Activated CD8-positive, alpha-beta memory T cell treated with anti-CD3 and anti-CD28 coated beads, Interleukin-2, amount 50 U/mL, for 1 hour (primary cell): ENCODE data around the gene ACY1.

Experiments
- DNase-seq: peaks from one replicate; pipeline ENCODE4 v3.0.0-alpha.2; 2020; ENCODE audit errors: extremely low read depth

The ACY1 gene

DNA sequence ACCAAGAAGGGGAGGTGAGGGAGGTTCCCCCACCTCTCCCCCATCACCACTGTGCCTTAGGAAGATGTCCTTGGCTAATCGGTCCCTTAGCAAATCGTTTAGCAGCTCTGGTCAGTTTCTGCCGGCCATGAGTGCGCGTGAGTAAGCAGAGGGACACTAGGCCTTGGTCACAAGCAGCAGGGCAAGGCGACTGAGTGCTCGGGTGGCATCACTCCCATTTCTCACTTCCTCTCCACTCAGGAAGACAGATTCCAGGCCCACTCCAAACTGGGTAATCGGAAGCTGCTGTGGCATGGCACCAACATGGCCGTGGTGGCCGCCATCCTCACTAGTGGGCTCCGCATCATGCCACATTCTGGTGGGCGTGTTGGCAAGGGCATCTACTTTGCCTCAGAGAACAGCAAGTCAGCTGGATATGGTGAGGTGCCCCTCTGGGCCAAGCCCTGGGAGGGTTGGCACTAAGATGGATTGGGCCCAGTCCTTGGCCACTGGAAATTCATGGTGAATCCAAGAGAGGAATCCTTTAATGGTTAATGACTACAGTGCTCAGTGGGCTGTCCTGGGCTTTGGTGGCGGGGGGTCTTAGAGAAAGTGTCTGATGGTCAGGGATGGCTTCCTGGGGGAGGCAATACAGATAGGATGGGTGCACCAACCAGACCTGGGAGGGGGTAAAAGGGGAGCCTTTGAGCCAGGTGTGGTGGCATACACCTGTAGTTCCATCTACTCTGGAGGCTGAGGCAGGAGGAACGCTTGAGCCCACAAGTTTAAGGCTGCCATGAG lies 37.2 kb upstream of the ACY1 start:
- no peak for DNase-seq

DNA sequence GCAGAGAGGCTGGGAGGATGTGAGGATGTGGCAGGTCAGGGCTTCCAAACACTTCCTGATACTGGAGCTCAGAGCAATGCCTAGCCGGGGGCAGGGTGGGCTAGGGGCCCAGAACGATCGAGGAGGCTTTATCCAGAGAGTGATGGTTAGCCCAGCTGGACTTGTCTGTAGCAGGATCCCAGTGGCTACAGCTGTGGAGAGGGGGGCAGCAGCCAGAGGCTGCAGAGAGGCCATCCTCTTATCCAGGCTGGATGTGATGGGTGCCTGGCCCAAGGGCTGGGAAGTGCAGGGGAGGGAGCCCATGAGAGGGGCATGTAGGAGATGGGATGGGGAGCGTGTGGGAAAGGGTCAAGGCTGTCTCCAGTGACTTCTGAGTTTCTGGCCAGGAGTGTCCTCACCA lies 36.5 kb upstream of the ACY1 start:
- no peak for DNase-seq

DNA sequence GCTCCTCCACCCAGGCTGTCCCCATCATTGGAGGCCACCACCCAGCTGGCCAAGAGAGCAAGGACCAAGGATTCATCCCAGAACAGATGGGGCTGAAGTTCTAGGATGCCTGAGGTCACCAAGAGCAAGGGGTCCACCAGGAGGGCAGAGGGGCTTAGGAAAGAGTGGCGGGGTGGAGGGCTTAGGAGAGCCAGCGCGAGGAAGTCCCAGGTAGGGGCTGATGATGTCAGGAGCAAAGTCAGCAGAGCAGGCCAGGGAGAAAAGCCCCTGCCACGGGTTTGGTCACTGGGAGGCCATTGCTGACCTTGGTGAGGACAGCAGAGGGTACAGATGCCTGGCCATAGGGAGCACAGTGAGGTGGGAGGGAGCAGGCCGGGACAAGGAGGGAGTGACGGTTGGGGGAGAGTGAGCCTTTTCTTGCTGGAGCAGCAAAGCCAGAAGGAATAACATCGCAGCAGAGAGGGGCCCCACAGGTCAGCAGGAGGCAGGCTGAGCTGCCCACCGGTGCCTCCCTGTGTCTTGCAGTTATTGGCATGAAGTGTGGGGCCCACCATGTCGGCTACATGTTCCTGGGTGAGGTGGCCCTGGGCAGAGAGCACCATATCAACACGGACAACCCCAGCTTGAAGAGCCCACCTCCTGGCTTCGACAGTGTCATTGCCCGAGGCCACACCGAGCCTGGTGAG lies 36.0 kb upstream of the ACY1 start:
- no peak for DNase-seq

DNA sequence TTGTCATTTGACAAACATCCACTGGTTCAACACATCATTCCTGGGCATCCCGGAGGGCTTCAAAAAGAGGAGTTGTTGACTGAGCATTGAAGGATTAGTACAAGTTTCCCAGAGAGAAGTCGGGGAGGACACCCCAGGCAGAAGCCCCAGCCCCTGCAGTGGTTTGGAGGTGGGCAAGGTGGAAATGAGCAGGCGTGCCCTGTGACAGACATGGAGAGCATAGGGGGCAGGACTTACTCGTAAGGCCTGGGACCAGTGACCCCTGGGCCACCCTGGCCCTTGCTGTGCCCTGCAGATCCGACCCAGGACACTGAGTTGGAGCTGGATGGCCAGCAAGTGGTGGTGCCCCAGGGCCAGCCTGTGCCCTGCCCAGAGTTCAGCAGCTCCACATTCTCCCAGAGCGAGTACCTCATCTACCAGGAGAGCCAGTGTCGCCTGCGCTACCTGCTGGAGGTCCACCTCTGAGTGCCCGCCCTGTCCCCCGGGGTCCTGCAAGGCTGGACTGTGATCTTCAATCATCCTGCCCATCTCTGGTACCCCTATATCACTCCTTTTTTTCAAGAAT lies 35.2 kb upstream of the ACY1 start:
- DNase-seq: no peak

DNA sequence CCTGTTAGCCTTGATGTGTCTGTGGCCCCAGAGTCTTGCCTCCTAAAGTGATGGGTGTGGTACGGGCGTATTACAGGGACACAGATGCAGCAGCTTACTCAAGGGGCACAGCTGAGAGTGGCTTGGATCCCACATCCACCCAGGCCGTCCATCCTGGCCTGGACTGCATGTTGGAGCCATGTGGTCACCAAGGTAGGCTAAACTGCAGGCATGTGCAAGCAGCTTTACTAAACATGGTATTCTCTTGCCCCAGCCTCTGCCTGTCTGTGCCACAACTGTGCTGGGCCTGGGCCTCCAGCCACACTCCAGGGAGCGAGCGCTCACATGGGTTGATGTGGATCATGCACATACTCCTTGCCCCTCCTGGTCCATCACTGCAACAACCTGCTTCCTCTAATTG lies 34.2 kb upstream of the ACY1 start:
- no peak for DNase-seq

DNA sequence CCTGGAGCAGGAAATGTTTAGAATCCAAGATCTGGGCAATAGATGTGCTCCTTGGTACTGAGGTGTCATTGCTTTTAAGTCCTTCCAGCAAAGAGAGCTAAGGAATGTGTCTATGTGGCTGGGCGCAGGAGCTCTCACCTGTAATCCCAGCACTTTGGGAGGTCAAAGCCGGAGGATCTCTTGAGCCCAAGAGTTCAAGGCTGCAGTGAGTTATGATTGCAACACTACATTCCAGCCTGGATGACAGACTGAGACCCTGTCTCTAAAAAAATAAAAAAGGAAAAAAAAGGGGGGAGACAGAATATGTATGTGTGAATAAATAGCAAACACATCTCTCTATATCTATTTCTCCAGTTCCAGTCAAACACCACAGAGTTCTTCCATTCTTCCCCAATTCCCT lies 32.4 kb upstream of the ACY1 start:
- DNase-seq: no peak

DNA sequence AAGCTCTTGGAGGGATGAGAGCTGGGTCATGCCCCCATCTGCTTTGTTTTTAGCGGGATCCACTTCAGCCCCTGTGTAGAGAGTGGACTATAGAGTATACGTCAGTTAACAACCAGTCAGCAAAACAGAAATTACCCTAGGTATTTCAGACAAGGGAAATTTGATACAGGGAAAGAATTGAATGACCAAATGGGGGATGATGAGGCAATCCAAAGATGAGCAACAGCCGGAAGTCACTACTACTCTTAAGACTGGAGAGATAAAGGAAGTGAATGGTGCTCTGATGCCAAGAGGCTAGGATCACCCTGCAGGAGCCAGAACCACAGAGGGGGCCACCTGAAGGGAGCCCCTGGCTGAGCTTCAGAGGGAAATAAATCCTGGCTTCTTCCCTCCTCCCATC lies 29.9 kb upstream of the ACY1 start:
- no peak for DNase-seq

DNA sequence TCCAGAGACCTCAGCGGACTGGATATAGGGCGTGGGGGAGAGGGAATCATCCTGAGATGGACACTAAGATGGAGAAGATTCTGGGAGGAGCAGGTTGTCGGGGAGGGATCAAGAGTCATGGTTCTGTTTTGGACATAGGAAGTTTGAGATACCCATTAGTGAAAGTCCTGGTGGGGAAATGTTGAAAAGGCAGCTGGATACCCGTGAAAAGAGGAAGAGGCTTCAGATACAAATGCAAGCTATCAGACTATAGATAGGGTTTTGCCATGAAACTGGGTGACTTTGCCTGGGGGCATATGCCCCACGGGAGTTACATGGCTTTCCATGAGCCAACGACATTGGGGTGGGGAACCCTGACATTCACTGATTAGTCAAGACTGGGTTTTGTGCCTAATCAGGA lies 29.2 kb upstream of the ACY1 start:
- DNase-seq: no peak

DNA sequence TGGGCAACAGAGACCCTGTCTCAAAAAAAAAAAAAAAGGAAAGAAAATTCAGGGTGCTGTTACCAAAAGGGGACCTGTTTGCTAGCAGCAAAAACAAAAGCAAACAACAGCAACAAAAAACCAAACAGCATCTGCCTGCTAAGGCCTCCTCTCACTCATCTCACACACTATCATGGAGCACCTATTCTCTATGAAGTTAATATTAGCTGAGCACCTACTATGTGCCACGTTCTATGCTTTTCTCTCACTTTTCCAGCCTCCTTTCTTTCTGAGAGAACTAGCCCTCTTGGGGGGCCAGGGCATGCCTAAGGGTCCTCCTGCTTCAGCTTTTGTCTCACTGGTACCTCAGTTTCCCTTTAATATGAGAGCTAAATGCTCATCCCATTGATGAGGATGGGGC lies 28.6 kb upstream of the ACY1 start:
- no peak for DNase-seq

DNA sequence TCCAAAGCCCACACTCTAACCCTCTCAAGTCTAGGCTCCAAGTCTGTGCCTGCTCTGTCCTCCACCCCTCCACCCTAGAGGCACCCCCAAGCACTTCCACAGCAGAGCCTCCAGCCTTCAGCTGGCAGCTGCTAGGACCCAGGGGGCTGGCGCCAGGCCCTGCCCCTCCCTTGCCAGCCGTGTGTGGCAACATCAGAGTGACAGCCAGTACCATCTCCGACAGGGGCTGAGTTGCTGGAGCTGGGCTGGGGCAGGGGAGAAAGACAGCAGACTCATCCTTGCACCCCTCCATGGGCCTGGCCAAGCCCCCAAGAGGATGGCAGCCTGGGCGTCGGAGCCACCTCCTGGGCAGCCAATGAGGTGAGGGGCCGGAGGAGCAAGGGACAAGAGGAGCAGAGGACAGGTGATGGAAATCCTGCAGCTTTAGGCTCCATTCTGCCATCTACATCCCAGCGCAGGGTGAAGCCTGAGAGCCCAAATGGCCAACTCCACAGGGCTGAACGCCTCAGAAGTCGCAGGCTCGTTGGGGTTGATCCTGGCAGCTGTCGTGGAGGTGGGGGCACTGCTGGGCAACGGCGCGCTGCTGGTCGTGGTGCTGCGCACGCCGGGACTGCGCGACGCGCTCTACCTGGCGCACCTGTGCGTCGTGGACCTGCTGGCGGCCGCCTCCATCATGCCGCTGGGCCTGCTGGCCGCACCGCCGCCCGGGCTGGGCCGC lies 28.0 kb upstream of the ACY1 start, which contains the start of gene GPR62:
Gene GPR62, plus strand, starts transcription at position 207 of the 718 bp plus-strand sequence. Its CDS starts 272 bp downstream, at position 479.
- DNase-seq: no peak

DNA sequence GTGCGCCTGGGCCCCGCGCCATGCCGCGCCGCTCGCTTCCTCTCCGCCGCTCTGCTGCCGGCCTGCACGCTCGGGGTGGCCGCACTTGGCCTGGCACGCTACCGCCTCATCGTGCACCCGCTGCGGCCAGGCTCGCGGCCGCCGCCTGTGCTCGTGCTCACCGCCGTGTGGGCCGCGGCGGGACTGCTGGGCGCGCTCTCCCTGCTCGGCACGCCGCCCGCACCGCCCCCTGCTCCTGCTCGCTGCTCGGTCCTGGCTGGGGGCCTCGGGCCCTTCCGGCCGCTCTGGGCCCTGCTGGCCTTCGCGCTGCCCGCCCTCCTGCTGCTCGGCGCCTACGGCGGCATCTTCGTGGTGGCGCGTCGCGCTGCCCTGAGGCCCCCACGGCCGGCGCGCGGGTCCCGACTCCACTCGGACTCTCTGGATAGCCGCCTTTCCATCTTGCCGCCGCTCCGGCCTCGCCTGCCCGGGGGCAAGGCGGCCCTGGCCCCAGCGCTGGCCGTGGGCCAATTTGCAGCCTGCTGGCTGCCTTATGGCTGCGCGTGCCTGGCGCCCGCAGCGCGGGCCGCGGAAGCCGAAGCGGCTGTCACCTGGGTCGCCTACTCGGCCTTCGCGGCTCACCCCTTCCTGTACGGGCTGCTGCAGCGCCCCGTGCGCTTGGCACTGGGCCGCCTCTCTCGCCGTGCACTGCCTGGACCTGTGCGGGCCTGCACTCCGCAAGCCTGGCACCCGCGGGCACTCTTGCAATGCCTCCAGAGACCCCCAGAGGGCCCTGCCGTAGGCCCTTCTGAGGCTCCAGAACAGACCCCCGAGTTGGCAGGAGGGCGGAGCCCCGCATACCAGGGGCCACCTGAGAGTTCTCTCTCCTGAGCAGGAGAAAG lies 27.2 kb upstream of the ACY1 start:
- no peak for DNase-seq

DNA sequence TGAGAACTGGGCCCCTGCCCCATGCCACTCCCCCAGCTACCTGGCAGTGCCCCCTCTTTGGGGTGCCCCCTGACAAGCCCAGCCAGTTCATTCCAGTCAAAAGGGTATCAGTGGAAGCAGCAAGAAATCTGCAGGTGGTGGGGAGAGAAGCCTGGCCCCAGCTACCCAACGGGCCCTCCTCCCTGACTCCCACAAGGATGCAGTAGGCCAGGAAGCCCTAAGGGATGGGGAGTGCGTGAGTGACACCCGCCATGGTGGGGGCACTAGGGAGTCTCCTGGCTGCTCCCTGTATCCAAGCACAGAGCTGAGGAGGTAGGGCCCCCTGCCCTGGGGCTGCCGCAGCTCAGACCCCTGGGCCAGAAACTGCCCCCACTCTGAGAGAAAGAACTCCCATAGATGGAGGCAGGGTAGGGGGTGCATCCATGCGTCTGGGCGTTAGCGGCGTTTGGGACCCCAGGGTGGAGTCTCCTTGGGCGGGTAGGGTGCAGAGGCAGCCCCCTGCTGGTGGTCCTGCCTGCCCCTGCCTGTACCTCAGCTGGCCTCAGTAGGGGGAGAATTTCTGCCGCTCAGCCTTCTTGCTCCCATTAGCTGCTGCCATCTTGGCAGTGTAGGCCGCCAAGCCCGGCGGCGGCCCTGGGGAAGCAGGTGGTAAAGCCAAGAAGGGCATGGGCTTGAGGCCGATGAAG lies 25.7 kb upstream of the ACY1 start:
- DNase-seq: no peak

DNA sequence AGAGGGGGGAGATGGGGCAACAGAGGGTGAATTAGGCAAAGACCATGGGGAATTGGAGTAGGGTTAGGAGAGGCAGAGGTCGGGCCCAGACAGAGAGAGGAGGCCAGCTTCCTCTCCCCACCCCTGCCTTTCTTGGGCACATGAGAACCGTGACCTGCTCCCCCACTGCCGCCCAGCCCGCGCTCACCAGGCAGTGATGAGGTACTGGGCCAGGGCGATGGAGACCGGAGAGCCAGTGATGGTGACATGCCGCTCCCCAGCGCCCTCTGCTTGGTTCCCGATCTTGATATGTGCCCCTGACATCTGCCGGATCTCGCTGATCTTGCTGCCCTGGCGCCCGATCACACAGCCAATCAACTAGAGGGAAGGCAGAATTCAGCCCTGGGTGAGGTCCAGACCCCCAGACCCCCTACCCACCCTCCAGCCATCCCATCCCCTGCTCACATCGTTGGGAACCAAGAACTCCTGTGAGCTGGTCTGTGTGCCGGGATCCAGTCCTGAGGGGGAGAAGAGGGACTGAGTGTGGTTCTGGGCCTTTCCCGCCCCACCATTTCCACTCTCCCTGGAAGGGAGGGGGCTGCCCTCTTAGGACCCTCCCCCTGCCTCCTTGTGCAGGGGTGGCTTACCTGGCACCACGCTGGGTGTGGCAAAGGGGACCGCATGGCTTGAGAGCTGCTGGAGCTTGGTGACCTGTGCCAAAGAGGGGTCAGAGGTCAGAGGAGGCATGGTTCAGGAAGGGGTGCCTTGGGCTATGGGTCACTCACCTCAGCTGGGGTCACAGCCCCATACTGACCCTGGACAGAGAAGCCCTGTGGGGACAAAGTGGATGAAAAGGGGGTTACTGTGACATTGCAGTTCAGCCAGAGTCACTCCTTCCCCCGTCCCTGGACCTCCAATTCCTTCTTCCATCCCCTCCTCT lies 24.5 kb upstream of the ACY1 start:
- no peak for DNase-seq

DNA sequence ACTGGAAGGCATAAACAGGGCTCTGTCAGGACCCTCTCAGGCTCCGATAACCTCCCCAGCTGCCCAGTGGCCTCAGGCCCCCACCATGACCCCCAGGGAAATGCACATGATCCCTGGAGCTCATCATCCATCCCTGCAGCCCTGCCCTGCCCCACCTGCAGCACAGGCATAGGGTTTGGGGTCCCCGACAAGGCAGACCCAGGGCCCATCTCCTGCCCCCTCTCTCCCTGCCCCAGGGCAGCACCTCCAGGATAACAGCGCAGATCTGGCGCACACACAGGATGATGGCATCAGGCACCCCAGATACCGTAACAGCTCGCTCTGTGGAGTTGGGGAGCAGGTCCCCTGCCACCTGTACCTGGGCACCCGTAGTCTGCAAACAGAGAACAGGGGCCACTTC lies 23.7 kb upstream of the ACY1 start:
- no peak for DNase-seq

DNA sequence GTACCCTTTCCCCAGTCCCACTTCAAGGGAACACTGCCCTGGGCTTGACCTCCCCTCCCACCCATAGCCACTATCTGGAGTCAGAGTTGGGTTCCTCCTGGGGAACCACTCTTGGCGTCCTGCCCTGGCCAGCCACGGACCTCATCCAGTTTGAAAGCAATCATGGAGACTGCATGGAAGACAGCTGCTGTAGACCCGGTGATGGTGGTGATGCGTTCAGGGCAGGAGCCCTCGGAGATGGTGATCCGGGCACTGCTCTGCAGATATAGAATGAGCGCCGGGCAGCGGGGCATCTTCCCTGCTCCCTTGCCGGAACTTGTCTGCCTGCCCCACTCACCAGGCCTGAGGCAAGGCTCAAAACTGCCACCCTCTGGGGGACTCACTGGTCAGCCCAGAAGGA lies 22.9 kb upstream of the ACY1 start:
- no peak for DNase-seq

DNA sequence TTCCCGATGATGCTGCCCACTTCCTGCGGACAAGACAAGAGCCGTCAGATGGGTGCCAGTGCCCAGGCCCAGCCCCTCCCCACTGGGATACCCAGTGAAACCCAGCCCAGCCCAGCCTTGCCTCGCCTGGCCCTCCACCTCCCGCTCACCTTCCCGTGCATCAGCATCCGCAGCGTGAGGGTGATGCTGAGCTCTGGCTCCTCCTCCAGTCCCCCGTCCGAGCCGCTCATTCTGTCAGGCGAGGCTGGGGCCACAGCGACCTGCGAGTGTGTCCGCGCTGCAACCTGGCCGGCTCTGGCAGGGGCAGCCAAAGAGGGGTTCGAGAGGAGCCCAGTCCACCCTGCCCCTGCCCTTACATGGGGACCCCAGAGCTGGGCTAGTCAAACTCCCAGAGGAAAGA lies 22.3 kb upstream of the ACY1 start:
- DNase-seq: no peak

DNA sequence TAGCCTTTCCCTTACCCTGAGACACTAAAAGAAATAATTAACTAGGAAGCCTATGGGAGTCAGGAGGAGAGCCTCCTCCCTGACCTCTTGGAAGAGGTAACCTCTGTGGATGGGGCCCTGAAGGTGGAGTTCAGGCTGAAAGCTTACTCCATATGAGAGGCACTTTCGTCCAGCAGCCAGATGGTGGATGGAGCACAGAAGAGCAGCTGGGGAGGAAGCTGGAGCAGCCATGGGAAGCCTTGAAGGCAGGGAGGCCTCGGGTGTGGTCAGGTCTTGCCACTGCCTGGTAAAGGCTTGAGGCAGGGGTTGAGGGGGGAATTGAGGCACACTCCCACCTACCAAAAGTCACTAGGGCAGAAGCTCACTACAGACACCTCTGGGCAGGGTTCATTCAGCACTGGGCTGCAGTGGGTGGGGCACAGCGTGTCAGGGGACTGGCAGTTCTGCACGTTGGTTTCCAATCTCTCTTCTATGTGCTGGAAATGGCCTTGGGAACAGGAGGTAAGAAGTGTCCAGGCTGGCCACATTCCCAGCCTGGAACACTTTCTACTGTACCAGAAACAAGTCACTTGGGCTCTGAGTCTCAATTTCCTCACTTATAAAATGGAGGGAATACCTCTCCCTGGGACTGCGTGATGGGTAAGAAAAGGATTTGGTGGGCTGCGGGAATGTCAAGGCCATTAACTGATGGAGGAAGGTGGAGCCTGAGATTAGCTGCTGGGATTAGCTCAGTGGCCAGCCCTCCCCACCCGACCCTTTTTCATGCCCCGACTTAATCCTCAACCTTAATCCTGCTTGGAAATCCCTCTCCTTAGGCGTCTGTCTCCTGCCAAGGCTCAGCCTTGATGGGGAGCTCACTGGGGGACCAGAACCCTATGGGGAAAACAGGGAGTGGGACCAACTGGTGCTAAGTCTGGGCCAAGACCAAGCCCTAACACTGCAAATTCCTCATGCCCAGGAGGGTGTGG lies 21.4 kb upstream of the ACY1 start:
- DNase-seq: no peak

DNA sequence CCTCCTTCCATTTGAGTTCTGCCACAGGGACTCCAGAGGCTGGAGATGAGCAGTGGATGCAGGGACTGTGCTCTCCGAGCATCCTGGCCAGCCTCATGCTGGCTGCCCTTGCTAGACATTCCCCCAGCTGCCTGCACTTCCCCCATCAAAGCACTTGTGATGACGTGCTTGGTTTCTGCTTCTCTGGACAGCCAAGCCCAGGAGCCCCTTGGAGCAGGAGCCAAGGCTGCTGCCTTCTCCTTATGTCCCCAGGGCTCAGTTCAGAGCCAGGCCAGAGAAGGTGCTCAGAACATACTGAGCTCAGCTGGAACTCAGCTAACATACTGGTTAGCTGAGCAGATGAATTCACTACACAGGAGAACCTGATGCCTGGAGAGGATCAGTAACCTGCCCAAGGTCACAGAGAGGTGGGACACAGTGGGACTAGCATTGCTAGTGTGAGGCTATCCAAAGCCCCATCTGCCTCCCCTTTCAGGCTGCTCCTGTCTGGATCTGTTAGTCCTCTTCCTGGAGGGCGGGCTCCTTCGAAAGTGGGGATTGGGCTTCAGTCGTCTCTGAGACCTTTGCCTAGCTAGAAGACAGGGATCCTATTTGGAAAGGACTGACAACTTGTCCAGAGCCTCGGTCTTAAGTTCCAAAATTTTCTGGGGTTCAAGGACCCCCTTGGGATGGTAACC lies 20.3 kb upstream of the ACY1 start:
- DNase-seq: no peak
